Left renal pelvis (tissue), 4 donors: ENCODE measurements around the gene TOMM70. TPM values are rescaled to one million over a fixed set of nuclear protein-coding genes. Genes with fewer than 3 reads are reported as not detected.
"Not testable (repeated sequence)": the region's sequence is repeated elsewhere in the genome, so short reads cannot be mapped to it uniquely, and the experiment has no call there.

ENCODE experiments used
- DNase-seq, 4 donors: peaks; one replicate each; pipeline ENCODE4 v3.0.0-alpha.2; 2013; ENCODE audit warnings: low read depth in 4 of 4, low spot score in 3 of 4
- polyA plus RNA-seq, 4 donors: library from polyadenylated mRNA; unstranded; fragments of 120-200 nt; gene quantifications; one replicate each; pipeline ENCODE4 v1.2.1, GENCODE V29; 2013; ENCODE audit not compliant: insufficient read length in 4 of 4

The TOMM70 gene
- polyA plus RNA-seq: 10 to 100 TPM; 53.0 to 75.0 (median 70.3) TPM

DNA sequence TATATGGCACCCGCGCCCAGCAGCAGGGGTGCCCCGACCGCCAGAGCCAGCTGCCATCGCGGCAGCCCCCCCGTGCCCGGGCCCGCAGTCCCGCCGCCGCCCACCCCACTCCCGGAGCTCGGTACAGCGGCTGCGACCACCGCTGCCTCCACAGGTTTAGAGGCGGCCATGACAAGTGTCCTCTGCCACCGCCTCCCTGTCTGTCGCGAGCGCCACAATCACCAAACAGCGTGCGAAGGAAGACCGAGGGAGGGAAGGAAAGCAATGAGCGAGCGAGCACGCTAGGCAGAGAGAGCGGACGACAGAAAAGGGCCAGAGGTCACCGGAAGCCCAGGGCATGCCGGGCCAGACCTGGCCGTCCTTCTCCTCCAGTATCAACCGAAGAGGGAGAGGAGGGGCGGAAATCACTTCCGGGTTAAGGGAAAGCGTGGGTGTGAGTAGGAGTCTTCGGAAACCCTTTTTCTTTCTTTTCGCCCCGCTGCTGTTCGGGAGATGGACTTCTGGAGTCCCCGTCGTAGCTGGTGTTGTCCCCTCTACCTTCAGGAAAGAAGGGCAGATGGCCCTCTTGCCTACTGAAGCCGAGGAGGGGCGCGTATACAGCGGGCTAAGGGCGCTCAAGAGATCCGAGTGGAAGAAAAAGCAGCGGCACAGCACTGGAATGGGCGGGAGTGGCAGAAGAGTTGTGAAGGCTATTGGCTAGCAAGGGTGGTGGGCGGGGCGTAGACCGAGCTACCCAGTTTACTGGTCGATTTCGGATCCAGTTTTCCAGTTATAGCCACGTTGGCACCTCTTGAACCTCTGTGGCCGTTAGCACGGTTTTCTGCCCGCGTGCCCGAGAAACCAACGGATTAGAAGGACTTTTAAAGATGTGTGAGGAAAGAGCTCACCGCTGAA, at the start of gene TOMM70, which contains the start of gene LNP1:
Gene TOMM70, minus strand, starts transcription at position 310 of the 894 bp plus-strand sequence. Its CDS starts 140 bp downstream, at position 170.
Gene LNP1, plus strand, starts transcription at position 760 of the 894 bp plus-strand sequence. CDS start 28,191 bp downstream, outside the sequence.
- DNase-seq: peak; percentile 92 to 97 (median 94)

- DNase-seq: no peak
These were observed 48.3 kb upstream of the TOMM70 start for GRCh38 chr3:100449214-100449613.

DNA sequence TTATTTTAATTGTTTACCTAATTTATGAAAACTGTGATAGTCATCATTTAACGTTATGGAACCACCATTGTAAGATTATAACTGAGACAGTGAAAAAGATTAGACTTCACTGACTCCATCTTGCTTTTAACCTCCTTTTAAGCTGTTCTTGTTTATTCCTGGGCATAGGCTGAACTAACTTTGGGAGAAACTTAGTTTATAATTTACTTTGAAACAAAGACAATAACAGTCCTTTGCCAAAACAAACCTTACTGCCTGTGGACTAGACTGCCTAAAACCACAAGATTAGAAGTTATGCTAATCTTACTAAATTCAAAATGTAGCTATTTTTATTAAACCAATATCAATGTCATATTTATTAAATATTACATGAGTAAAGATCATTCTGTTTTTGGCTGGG, 47.2 kb upstream of the TOMM70 start:
- no peak for DNase-seq

- not testable (repeated sequence) for DNase-seq
These were observed 46.2 kb upstream of the TOMM70 start for GRCh38 chr3:100447067-100447466.

DNA sequence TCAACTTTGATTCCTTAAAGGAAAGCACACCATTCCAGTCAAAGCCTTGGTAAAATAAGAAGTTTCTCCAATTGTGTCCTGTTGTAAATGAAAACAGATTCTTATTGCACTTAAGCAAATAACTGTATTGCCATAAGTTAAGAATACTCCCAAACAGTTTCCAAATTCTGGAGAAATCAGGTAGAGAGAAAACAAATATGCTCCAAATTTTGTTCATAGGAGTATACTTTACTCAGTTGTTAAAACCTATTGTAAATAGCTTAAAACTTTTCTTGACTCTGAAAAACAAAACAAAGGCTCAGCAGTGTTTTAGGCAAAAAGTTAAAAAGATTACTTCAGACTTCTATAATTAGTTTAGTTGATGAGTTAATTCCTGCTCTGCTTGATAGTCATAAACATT, 42.8 kb upstream of the TOMM70 start:
- DNase-seq: no peak

DNA sequence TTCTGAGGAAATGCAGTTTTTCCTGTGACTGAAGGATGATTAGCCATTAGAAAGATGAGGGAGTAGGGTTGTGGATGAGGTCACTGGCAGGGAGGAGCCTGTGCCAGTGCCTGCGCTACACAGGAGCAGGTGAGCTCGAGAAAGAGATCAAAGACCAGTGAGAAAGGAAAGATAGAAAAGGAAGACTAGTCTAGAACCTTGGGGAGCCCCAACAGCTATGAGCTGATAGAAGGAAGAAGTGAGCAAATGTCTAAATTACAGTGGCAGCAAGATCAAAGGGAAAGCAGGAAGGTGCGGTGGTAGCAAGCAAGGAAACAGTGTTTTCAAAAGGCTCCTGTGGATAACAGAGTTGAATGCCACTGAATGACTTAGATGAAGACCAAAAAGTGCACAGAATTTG, 40.0 kb upstream of the TOMM70 start:
- no peak for DNase-seq

- no peak for DNase-seq
These were observed 37.7 kb upstream of the TOMM70 start for GRCh38 chr3:100438623-100438974.

DNA sequence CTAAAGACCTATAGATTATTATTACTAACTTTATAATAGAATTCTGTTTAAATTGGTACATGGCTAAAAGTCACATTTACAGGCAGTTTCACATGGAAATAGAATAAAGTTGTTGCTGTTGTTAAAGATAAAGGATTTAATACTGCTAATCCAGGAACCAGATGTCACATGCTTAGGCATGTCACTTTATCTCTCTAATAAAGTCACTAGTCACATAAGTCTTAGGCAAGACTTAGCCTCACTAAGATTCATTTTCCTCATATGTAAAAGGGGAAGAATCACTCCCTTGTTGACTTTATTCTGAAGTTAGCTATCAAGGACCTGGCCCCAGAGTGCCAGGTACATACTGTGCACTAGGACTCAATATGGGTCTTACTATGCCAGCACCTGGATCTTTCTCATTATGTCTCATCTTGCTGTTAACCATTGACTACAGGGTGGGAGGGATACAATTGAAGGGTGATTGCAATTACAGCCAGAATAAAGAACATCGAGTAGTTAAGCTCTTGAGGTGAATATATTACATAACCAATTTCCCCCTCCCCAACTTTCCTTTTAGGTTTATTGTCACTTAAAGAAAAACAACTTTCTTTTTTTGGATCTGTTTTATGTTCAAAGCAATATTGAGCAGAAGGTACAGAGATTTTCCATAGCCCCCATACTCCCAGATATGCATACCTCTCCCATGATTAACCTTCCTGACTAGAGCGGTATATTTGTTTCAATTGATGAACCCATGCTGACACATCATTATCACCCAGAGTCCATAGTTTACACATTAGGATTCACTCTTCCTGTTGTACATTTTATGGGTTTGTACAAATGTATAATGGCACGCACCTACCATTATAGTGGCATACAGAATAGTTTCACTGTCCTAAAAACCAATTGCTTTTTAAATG, 37.1 kb upstream of the TOMM70 start:
- DNase-seq: no peak

- DNase-seq: no peak
These were observed 36.1 kb upstream of the TOMM70 start for GRCh38 chr3:100436951-100437350.

- DNase-seq: no peak
These were observed 28.4 kb upstream of the TOMM70 start for GRCh38 chr3:100429187-100429716.

DNA sequence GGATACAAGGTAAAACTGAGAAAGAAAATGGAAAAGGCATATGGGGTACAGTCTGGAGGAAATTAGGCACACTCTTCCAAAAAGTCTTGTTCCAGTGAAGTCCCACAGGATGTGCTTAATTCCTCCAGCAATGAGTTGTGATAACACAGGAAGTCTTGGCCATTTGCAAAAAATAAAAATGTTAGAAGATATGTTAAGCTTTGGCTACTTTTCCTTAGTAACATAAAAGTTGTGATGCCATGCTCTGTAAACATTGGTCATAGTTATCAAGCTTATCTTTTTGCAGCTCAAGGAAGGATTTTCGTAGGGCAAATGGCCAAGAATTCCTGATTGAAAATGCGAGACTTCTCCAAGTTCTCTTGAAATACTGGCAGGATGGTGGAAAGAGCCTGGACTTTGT, 26.8 kb upstream of the TOMM70 start:
- DNase-seq: no peak

GRCh38 chr3:100426067-100426682, 25.3 kb upstream of the TOMM70 start:
- no peak for DNase-seq

DNA sequence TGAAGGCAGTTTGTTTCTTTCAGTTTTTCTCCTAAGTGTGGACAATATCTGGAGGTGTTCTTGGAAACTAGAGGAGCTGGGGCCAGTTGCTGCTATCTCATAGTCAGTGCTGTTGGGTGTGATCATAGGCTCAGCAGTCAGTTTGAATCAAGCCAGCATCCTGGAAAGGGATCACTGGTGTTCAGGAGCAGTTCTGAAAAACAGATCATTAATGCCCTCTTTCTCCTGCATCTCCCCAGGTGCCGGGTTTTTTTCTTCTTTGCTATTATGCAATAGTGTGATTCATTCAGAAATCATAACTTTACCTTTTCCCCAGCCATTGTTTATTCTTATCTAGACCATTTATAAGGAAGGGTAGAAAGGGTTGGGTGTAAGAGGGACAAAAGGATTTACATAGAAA, 24.4 kb upstream of the TOMM70 start:
- no peak for DNase-seq

- no peak for DNase-seq
These were observed 23.4 kb upstream of the TOMM70 start for GRCh38 chr3:100424261-100424660.

- no peak for DNase-seq
These were observed 22.7 kb upstream of the TOMM70 start for GRCh38 chr3:100423611-100424010.

- DNase-seq: no peak
These were observed 20.0 kb upstream of the TOMM70 start for GRCh38 chr3:100420885-100421284.

DNA sequence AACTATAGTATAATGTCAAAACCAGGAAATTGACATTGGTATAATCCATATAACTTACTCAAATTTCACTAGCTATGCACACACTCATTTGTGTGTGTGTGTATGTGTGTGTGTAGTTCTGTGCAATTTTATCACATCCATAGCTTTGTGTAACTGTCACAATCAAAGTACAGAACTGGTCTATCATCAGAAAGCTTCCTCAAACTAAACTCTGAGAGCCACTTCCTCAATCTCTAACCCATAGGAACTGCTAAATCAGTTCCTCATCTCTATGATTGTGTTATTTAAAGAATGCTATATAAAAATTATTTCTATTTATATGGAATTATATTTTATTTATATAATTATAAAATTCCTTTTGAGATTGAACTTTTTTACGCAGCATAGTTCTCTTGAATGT, 18.5 kb upstream of the TOMM70 start:
- no peak for DNase-seq

DNA sequence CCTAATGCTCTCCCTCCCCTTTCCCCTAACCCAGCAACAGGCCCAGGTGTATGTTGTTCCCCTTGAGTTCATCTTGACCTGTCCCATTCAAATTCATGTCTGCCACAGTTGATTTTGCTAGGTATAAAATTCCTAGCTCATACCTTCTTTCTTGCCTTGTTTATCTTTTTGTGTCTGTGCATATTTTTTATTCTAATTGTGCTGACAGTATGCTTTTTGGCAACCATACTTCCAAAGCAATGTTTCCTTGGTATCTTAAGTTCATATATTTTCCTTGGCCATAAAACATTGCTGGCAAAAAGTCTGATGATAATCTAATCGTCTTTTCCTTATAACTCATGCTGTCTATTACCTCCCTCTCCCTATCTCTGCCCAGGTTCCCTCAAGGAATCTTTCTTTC, 16.0 kb upstream of the TOMM70 start:
- no peak for DNase-seq

GRCh38 chr3:100416176-100416575, 15.3 kb upstream of the TOMM70 start:
- no peak for DNase-seq

- no peak for DNase-seq
These were observed 12.7 kb upstream of the TOMM70 start for GRCh38 chr3:100413613-100414012.
